K562 (cell line): ENCODE measurements around the gene RGS14. TPM values are rescaled to one million over a fixed set of nuclear protein-coding genes. Genes with fewer than 3 reads are reported as not detected.

Experiments
- polyA plus RNA-seq, 8 experiments: library from polyadenylated mRNA; depleted of rRNA in 4 of 8; stranded (reverse) in 5 of 8; unstranded in 3 of 8; fragments of >200 nt; fragmentation: Nextera tagmentation in 2 of 8; fragmentation: Illumina TruSeq in 1 of 8; extraction: Ambion mirVana in 2 of 8; extraction: Trizol in 1 of 8; gene quantifications; 2 replicates each; pipeline versions ENCODE4 v1.2.1 to v1.2.3, GENCODE V29; 2011 to 2014; ENCODE audit warnings: inconsistent platforms in 1 of 8, missing spikeins in 1 of 8
- total RNA-seq, 7 experiments: library from RNA; depleted of rRNA in 6 of 7; stranded (reverse); fragments of >200 nt in 6 of 7; fragmentation: Illumina TruSeq in 2 of 7; extraction: Trizol in 2 of 7; gene quantifications; 2 replicates each; pipeline versions ENCODE4 v1.2.1 to v1.2.3, GENCODE V29; 2011 to 2021; ENCODE audit warnings: low replicate concordance in 1 of 7
- TF ChIP-seq, protein P1 (sequence below): fragments of 200-600 bp; sonication (generic); IDR thresholded peaks from one replicate; pipeline ENCODE4 v1.6.1; 2012; ENCODE audit warnings: mild to moderate bottlenecking, low read depth, low read length, inconsistent platforms

The RGS14 gene
- total and polyA plus RNA-seq, 9 of the 15 experiments (the other 6 are each of a cell fraction or from before 2014, with no cell fraction given): 0.28 to 75.9 (median 34.5) TPM

DNA sequence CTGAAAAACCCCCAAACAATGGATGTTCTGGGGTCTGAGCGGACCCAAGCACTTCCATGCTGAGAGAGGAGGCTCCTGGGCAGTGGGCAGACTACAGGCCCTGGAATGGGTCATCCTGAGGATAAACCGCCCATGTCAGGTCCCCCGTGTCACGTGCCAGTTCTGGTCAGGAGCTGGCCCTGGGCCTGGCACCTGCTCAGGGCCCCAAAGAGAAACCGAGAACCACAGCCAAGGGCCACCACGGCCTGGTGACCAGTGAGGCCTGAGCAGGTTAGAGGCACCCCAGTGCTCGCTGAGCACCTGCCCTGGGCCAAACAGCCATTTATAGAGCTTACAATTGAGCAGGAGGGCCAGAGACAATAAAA, 22.0 kb upstream of the RGS14 start (continued):
- TF ChIP-seq, protein P1, sequence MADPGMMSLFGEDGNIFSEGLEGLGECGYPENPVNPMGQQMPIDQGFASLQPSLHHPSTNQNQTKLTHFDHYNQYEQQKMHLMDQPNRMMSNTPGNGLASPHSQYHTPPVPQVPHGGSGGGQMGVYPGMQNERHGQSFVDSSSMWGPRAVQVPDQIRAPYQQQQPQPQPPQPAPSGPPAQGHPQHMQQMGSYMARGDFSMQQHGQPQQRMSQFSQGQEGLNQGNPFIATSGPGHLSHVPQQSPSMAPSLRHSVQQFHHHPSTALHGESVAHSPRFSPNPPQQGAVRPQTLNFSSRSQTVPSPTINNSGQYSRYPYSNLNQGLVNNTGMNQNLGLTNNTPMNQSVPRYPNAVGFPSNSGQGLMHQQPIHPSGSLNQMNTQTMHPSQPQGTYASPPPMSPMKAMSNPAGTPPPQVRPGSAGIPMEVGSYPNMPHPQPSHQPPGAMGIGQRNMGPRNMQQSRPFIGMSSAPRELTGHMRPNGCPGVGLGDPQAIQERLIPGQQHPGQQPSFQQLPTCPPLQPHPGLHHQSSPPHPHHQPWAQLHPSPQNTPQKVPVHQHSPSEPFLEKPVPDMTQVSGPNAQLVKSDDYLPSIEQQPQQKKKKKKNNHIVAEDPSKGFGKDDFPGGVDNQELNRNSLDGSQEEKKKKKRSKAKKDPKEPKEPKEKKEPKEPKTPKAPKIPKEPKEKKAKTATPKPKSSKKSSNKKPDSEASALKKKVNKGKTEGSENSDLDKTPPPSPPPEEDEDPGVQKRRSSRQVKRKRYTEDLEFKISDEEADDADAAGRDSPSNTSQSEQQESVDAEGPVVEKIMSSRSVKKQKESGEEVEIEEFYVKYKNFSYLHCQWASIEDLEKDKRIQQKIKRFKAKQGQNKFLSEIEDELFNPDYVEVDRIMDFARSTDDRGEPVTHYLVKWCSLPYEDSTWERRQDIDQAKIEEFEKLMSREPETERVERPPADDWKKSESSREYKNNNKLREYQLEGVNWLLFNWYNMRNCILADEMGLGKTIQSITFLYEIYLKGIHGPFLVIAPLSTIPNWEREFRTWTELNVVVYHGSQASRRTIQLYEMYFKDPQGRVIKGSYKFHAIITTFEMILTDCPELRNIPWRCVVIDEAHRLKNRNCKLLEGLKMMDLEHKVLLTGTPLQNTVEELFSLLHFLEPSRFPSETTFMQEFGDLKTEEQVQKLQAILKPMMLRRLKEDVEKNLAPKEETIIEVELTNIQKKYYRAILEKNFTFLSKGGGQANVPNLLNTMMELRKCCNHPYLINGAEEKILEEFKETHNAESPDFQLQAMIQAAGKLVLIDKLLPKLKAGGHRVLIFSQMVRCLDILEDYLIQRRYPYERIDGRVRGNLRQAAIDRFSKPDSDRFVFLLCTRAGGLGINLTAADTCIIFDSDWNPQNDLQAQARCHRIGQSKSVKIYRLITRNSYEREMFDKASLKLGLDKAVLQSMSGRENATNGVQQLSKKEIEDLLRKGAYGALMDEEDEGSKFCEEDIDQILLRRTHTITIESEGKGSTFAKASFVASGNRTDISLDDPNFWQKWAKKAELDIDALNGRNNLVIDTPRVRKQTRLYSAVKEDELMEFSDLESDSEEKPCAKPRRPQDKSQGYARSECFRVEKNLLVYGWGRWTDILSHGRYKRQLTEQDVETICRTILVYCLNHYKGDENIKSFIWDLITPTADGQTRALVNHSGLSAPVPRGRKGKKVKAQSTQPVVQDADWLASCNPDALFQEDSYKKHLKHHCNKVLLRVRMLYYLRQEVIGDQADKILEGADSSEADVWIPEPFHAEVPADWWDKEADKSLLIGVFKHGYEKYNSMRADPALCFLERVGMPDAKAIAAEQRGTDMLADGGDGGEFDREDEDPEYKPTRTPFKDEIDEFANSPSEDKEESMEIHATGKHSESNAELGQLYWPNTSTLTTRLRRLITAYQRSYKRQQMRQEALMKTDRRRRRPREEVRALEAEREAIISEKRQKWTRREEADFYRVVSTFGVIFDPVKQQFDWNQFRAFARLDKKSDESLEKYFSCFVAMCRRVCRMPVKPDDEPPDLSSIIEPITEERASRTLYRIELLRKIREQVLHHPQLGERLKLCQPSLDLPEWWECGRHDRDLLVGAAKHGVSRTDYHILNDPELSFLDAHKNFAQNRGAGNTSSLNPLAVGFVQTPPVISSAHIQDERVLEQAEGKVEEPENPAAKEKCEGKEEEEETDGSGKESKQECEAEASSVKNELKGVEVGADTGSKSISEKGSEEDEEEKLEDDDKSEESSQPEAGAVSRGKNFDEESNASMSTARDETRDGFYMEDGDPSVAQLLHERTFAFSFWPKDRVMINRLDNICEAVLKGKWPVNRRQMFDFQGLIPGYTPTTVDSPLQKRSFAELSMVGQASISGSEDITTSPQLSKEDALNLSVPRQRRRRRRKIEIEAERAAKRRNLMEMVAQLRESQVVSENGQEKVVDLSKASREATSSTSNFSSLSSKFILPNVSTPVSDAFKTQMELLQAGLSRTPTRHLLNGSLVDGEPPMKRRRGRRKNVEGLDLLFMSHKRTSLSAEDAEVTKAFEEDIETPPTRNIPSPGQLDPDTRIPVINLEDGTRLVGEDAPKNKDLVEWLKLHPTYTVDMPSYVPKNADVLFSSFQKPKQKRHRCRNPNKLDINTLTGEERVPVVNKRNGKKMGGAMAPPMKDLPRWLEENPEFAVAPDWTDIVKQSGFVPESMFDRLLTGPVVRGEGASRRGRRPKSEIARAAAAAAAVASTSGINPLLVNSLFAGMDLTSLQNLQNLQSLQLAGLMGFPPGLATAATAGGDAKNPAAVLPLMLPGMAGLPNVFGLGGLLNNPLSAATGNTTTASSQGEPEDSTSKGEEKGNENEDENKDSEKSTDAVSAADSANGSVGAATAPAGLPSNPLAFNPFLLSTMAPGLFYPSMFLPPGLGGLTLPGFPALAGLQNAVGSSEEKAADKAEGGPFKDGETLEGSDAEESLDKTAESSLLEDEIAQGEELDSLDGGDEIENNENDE: no peak
